ENCODE results near the gene PAIP2.
A peak's percentile ranks its signal among the peaks of the same experiment; 100 is the strongest.

PAIP2 gene

DNA sequence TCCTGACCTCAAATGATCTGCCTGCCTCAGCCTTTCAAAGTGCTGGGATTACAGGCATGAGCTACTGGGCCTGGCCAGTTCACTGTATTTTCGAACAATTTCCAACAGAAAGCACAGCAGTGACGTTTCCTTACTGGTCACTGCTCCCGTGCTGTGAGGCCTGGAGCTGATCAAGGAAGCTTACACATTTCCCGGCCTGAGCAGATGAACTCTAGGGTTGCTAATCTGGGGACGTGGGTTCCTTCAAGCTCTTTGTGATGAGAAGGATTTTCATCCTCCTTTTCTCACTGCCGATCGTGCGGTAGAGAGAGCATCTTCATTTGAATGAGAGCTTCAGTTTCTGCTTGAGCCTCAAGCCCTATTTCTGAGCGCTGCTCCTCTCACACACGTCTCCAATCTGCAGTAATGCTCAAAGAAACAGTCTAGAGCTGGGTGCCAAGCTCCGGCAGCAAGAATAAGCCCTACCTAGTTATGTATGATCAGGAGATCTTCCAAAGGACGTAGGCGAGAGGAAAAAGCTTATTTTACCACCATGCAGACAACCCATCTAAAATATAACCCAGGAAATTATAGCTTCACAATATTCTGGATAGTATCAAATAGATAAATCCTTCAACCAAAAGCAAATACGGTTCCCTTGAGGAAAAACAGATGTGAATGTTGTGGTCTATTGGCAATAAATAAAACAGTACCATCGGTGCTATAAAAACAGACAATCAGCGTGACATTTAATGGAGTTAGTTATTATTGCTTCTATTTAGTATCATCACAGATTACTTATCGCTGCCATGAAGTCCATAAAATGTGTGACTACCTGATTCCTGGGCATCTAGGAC is 69.6 kb downstream of the PAIP2 start:
- peak; percentile 72 for DNase-seq (ENCODE audit: low spot score)

GRCh38 chr5:139413153-139413552 is 71.5 kb downstream of the PAIP2 start:
- DNase-seq (ENCODE audit: low spot score) = no peak

DNA sequence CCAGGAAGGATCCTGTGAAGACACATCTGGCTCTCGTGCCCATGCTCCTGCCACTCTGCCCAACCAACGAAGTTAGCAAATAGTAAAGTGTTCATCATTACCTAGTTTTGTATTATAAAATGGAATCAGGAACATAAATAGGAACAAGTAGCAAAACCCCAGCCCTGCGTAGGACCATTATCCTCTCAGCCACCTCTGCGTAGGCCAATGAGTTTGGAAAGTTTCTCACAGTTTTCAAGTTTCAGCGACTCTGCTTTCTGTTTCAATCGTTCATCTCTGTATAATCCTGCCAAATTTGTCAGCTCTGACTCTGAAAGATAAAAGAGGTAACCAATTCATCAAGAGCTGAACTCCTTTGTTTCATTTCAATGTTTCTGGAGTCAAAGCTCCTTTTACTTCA is 72.3 kb downstream of the PAIP2 start:
- no peak for DNase-seq (ENCODE audit: low spot score)

DNA sequence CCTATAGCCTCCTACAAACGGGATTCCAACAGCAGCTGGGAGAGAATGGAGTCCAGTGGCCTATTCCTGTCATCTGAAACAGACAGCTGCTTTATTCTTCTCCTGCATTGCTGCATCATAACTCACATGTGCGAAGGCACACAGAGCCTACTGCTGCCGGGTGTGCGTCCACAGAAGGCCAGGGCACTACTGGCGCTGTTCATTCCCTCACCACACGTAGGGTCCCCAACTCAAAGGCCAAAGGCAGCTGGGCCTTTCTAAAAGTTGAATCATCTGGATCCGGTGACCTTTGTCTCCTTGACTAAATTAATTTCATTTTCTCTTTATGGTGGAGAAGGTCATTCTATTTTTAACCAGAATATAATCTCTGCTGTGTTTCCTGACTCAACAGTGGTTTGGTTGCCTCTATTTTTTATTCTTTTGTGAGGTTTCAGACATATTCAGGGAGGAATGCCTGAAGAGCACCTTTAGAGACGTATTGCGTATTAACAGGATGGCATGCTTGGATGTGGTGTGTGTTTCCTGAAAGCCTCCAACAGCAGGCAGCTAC is 73.0 kb downstream of the PAIP2 start:
- DNase-seq (ENCODE audit: low spot score) = peak; percentile 60

DNA sequence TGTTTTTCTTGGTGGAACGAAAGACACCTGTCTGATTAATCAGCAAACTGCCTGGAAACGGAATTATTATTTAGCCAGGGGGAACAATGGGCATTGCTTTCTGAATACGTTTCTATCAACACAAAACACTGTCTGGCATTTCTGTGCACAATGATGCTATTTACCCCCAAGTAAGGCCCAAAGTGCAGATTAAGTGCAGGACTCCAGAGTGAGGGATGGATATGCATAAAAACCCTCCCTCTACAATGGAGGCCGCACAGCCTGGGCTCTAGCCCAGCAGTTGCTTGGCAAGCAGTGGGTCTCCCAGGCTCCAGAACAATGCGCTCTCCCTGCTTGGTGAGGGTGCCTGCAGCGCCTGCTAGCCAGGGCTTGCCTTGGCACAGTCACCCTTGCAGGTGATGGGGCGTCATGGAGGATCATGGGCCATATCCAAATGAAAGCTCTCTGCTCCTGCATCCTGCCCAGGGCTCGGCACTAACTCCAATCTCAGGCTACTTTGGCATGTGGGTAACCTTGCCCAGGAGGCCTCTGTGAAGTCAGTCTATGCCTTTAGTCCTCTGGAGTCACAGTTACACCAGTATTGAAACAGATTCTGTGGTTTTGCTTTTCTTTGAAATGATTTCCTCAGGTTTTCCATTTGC is 73.7 kb downstream of the PAIP2 start:
- peak; percentile 90 for DNase-seq (ENCODE audit: low spot score)

GRCh38 chr5:139415869-139416268 is 74.2 kb downstream of the PAIP2 start:
- DNase-seq (ENCODE audit: low spot score) = no peak

GRCh38 chr5:139416651-139417050 is 75.0 kb downstream of the PAIP2 start:
- DNase-seq (ENCODE audit: low spot score) = no peak

DNA sequence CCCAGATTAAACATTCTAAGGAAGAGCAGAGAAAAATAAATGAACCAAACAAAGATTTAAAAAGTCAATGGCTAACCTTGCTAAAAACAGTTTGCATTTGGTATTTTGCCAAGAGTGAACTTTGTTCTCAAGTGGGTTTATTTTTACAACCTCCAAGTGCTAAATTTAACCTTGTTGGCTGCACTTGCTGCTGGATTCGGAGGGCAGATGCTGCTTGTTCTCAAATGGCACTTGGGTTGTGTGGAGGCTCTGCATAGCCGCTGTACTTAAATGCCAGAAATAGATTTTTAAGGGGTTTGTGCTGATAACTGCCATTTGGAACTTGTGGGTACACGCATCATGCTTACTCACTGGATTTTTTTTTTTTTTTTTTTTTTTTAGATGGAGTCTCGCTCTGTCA is 75.6 kb downstream of the PAIP2 start:
- DNase-seq (ENCODE audit: low spot score) = peak; percentile 74

GRCh38 chr5:139418793-139419192 is 77.1 kb downstream of the PAIP2 start:
- DNase-seq (ENCODE audit: low spot score) = no peak

Data from putamen (tissue), 1 donor.